Kidney (tissue), 14 donors: ENCODE results near the gene SPATA33. TPM values are rescaled to one million over a fixed set of nuclear protein-coding genes. Genes with fewer than 3 reads are reported as not detected.

ENCODE experiments used
- DNase-seq, 5 donors: peaks; one replicate each; pipeline ENCODE4 v3.0.0-alpha.2; 2013 to 2020
- FAIRE-seq: peaks from 2 replicates; lab custom pipeline; 2012; peaks lifted over from hg19 to GRCh38; lab: Jason Lieb, UNC
- H3K27ac ChIP-seq, 2 donors: one replicate each; pipeline ENCODE4 v1.7.0; 2013; ENCODE audit warnings: low read depth in 2 of 2, low read length in 2 of 2, inconsistent platforms in 1 of 2
- H3K27me3 ChIP-seq: one replicate; pipeline ENCODE4 v1.7.1; 2013; ENCODE audit warnings: low read length, inconsistent platforms; ENCODE audit not compliant: control insufficient read depth, insufficient read depth
- H3K36me3 ChIP-seq, 3 donors: one replicate each; pipeline versions ENCODE4 v1.7.0 to v1.7.1; 2013; ENCODE audit warnings: low read length in 3 of 3, control low read depth in 1 of 3, inconsistent platforms in 1 of 3; ENCODE audit not compliant: insufficient read depth in 3 of 3, control insufficient read depth in 2 of 3
- H3K4me1 ChIP-seq, 3 donors: one replicate each; pipeline versions ENCODE4 v1.7.0 to v1.7.1; 2013; ENCODE audit warnings: low read length in 3 of 3, inconsistent platforms in 1 of 3, low read depth in 1 of 3; ENCODE audit not compliant: control insufficient read depth in 2 of 3, insufficient read depth in 2 of 3
- H3K4me3 ChIP-seq, 3 donors: one replicate each; pipeline versions ENCODE4 v1.7.0 to v1.8.1; 2013; ENCODE audit warnings: low read length in 3 of 3, control low read depth in 1 of 3, inconsistent platforms in 1 of 3
- H3K9ac ChIP-seq, 3 donors: one replicate each; pipeline versions ENCODE4 v1.7.0 to v1.7.1; 2013; ENCODE audit warnings: low read length in 3 of 3, control low read depth in 1 of 3, inconsistent platforms in 1 of 3
- H3K9me3 ChIP-seq, 3 donors: one replicate each; pipeline versions ENCODE4 v1.7.0 to v1.7.1; 2013; ENCODE audit warnings: low read length in 3 of 3, control low read depth in 1 of 3, inconsistent platforms in 1 of 3; ENCODE audit not compliant: control insufficient read depth in 2 of 3, insufficient read depth in 1 of 3
- CTCF ChIP-seq: IDR thresholded peaks from 3 replicates; pipeline ENCODE4 v1.5.1; 2012; ENCODE audit warnings: mild to moderate bottlenecking, moderate library complexity, borderline replicate concordance; ENCODE audit not compliant: insufficient read depth; ENCODE audit errors: extremely low read depth
- intact Hi-C: fragments of 100-400 bp; cut with DNase I; formaldehyde crosslinking; loops from one replicate; pipeline ENCODE4 v1.11.1; 2022
- polyA plus RNA-seq: library from polyadenylated mRNA; stranded (reverse); fragments of 350-450 nt; fragmentation: Illumina TruSeq; extraction: RNeasy Lipid Tissue Mini Kit (QIAGEN cat#74804); gene quantifications from one replicate; pipeline ENCODE4 v1.2.3, GENCODE V29; 2014; ENCODE audit warnings: low read depth, low replicate concordance; ENCODE audit not compliant: insufficient read depth
- total RNA-seq: library from RNA; stranded (reverse); fragmentation: NEBNext Ultra II Directional; extraction: Animal tissue kit (Norgen Biotek cat#: 25700); gene quantifications from one replicate; pipeline ENCODE4 v1.2.1, GENCODE V29; 2021
- donor health status: control.
- donor health status: control.
- donor health status: control.
- donor health status: control.
- donor health status: control.
- donor health status: DM: yes; HTN: yes; CAD: no.
- donor health status: Normal renal cell carcinoma (clear cell type).

SPATA33 gene
- total and polyA plus RNA-seq, 2 donors from 2014 or later, result 13.4 to 16.3 TPM

- H3K27ac ChIP-seq, result no peak overlapping the region
- H3K9ac ChIP-seq, result no peak overlapping the region
- peaks cover 0 to 6% (median 0%) of the 10 kb centered on the region in 3 donors for H3K4me1 ChIP-seq
- no peaks in the 10 kb centered on the region for H3K9me3 ChIP-seq
- intact Hi-C loops, result no loop called here
- DNase-seq, result peak in 1 of 5 donors; percentile 43
- H3K4me3 ChIP-seq, result no peak overlapping the region
- H3K36me3 ChIP-seq, result no peaks in the 10 kb centered on the region
- no peaks in the 10 kb centered on the region for H3K27me3 ChIP-seq
- no peak for TF ChIP-seq CTCF
- FAIRE-seq, result no peak
These were observed 58.9 kb downstream of the SPATA33 start for GRCh38 chr16:89716493-89716892.

GRCh38 chr16:89716916-89717687, 59.5 kb downstream of the SPATA33 start:
- Histone ChIP-seq H3K27me3 (no peaks in the 10 kb centered on the region), H3K27ac (no peak overlapping the region), H3K36me3 (no peaks in the 10 kb centered on the region), H3K9ac (no peak overlapping the region), H3K9me3 (no peaks in the 10 kb centered on the region), H3K4me3 (no peak overlapping the region), H3K4me1 (peaks cover 0 to 6% (median 0%) of the 10 kb centered on the region in 3 donors)
- TF ChIP-seq CTCF, result no peak
- DNase-seq, result peak in 1 of 5 donors; percentile 55
- FAIRE-seq, result no peak
- intact Hi-C loops, result no loop called here

GRCh38 chr16:89717688-89718505, 60.3 kb downstream of the SPATA33 start:
- FAIRE-seq, result no peak

More at GRCh38 chr16:89717688-89718505, 60.3 kb downstream of the SPATA33 start:
- DNase-seq, result peak in 2 of 5 donors; percentile 38 to 77
- no peaks in the 10 kb centered on the region for H3K9me3 ChIP-seq
- H3K4me3 ChIP-seq, result no peak overlapping the region
- intact Hi-C loops, result no loop called here
- no peaks in the 10 kb centered on the region for H3K27me3 ChIP-seq
- H3K4me1 ChIP-seq, result peaks cover 0 to 13% (median 4%) of the 10 kb centered on the region in 3 donors
- H3K36me3 ChIP-seq, result peaks cover 0 to under 1% (median 0%) of the 10 kb centered on the region in 3 donors
- H3K9ac ChIP-seq, result no peak overlapping the region
- H3K27ac ChIP-seq, result no peak overlapping the region
- TF ChIP-seq CTCF, result no peak

Other genes with a start within 250 kb of the SPATA33 start
- 154 TPM for gene ANKRD11, start 167.3 kb upstream of the SPATA33 start, total RNA-seq
- 36.2 TPM for gene ANKRD11, start 167.3 kb upstream of the SPATA33 start, polyA plus RNA-seq
- gene SPG7, start 149.4 kb upstream of the SPATA33 start, total RNA-seq, result 108 TPM
- 71.0 TPM for gene SPG7, start 149.4 kb upstream of the SPATA33 start, polyA plus RNA-seq
- 1,694 TPM for gene RPL13, start 97.2 kb upstream of the SPATA33 start, total RNA-seq
- 3,146 TPM for gene RPL13, start 97.2 kb upstream of the SPATA33 start, polyA plus RNA-seq
- gene CPNE7, start 82.1 kb upstream of the SPATA33 start, total RNA-seq, result 13.7 TPM
- gene CPNE7, start 82.1 kb upstream of the SPATA33 start, polyA plus RNA-seq, result 1.5 TPM
- 24.2 TPM for gene DPEP1, start 44.2 kb upstream of the SPATA33 start, total RNA-seq
- 433 TPM for gene DPEP1, start 44.2 kb upstream of the SPATA33 start, polyA plus RNA-seq
- gene CHMP1A, start 128 bp upstream of the SPATA33 start, total RNA-seq, result 96.1 TPM
- gene CHMP1A, start 128 bp upstream of the SPATA33 start, polyA plus RNA-seq, result 71.3 TPM
- 118 TPM for gene CDK10, start 28.9 kb downstream of the SPATA33 start, total RNA-seq
- gene CDK10, start 28.9 kb downstream of the SPATA33 start, polyA plus RNA-seq, result 82.6 TPM
- 15.1 TPM for gene SPATA2L, start 43.9 kb downstream of the SPATA33 start, total RNA-seq
- 12.6 TPM for gene SPATA2L, start 43.9 kb downstream of the SPATA33 start, polyA plus RNA-seq
- 24.4 TPM for gene VPS9D1, start 63.1 kb downstream of the SPATA33 start, total RNA-seq
- 18.3 TPM for gene VPS9D1, start 63.1 kb downstream of the SPATA33 start, polyA plus RNA-seq
- 35.4 TPM for gene ZNF276, start 63.7 kb downstream of the SPATA33 start, total RNA-seq
- 16.4 TPM for gene ZNF276, start 63.7 kb downstream of the SPATA33 start, polyA plus RNA-seq
- gene FANCA, start 158.8 kb downstream of the SPATA33 start, total RNA-seq, result 8.9 TPM
- gene FANCA, start 158.8 kb downstream of the SPATA33 start, polyA plus RNA-seq, result 2.2 TPM
- 6.5 TPM for gene SPIRE2, start 170.6 kb downstream of the SPATA33 start, total RNA-seq
- 2.9 TPM for gene SPIRE2, start 170.6 kb downstream of the SPATA33 start, polyA plus RNA-seq
- gene TCF25, start 215.8 kb downstream of the SPATA33 start, total RNA-seq, result 209 TPM
- gene TCF25, start 215.8 kb downstream of the SPATA33 start, polyA plus RNA-seq, result 157 TPM